Pancreas (tissue), 10 donors: ENCODE measurements around the gene NFATC3. TPM values are rescaled to one million over a fixed set of nuclear protein-coding genes. Genes with fewer than 3 reads are reported as not detected.
"Not testable (repeated sequence)": the region's sequence is repeated elsewhere in the genome, so short reads cannot be mapped to it uniquely, and the experiment has no call there.

ENCODE experiments used
- ATAC-seq, 4 donors: fragments of 200-7000 bp; cut with Tn5 transposase; one replicate each; pipeline versions ENCODE4 v1.8.0 to v1.9.1; 2020; ENCODE audit warnings: mild to moderate bottlenecking in 4 of 4, moderate library complexity in 4 of 4
- DNase-seq, 6 donors: peaks; one replicate each; pipeline ENCODE4 v3.0.0-alpha.2; 2020
- FAIRE-seq: peaks from 2 replicates; lab custom pipeline; 2012; peaks lifted over from hg19 to GRCh38; lab: Jason Lieb, UNC
- H3K27ac ChIP-seq, 4 donors: fragments of 200-600 bp; sonication (generic); 1 replicate in 3 of 4; 2 replicates in 1 of 4; pipeline versions ENCODE4 v1.5.0 to v1.8.0; 2020
- H3K27me3 ChIP-seq, 4 donors: fragments of 200-600 bp; one replicate each; pipeline ENCODE4 v1.8.0; 2021
- H3K36me3 ChIP-seq, 3 donors: fragments of 200-600 bp; sonication (generic) in 1 of 3; one replicate each; pipeline versions ENCODE4 v1.5.0 to v1.8.0; 2020 to 2021
- H3K4me1 ChIP-seq, 3 donors: fragments of 200-600 bp; one replicate each; pipeline ENCODE4 v1.8.0; 2021
- H3K4me3 ChIP-seq, 4 donors: fragments of 200-600 bp; sonication (generic) in 2 of 4; one replicate each; pipeline versions ENCODE4 v1.5.0 to v1.8.0; 2020 to 2021
- H3K9me3 ChIP-seq, 4 donors: fragments of 200-600 bp; one replicate each; pipeline ENCODE4 v1.8.0; 2021
- WGBS, 2 donors: extraction: QIAGEN DNeasy Blood & Tissue Kit; methylation state at CpG; one replicate each; pipeline ENCODE4 v1.1.7; 2013; 5-methylcytosine and 5-hydroxymethylcytosine counted together
- intact Hi-C, 3 donors: fragments of 100-400 bp; cut with DNase I; formaldehyde crosslinking; loops; one replicate each; pipeline versions ENCODE4 v1.11.1 to v1.14.2; 2022
- polyA plus RNA-seq, 2 donors: library from polyadenylated mRNA; stranded (reverse); fragments of 200-250 nt; gene quantifications; one replicate each; pipeline ENCODE4 v1.2.3, GENCODE V29; 2013
- total RNA-seq, 6 donors: library from RNA; stranded (reverse); fragmentation: NEBNext Ultra II Directional in 4 of 6; extraction: Animal tissue kit (Norgen Biotek cat#: 25700) in 4 of 6; gene quantifications; one replicate each; pipeline versions ENCODE4 v1.2.1 to v1.2.4, GENCODE V29; 2021 to 2023
- TF ChIP-seq, protein P1 (sequence below), 4 donors: fragments of 200-600 bp; sonication (generic) in 3 of 4; IDR thresholded peaks; one replicate each; pipeline versions ENCODE4 v1.5.0 to v1.8.0; 2021; ENCODE audit warnings: antibody characterized with exemption in 4 of 4
- donor health status: healthy with polysubstance abuse.
- donor health status: DM: no; HTN: no; CAD: no; lungs with moderate emphysema.
- donor health status: DM: no; HTN: no; CAD: no.
- donor health status: control.
- donor health status: control.
- donor health status: Bipolar disorder and iron deficiency.
- donor health status: DM: yes; HTN: yes; CAD: no.
- donor health status: DM: no; HTN: no; CAD: no.
- donor health status: DM: no; HTN: no; CAD: no.
- donor health status: DM: yes; HTN: yes; CAD: no.

The NFATC3 gene
- total and polyA plus RNA-seq, 8 donors: 3.8 to 19.3 (median 12.5) TPM

- 96 to 97% methylated on average over 2 of the region's 2 CpGs for WGBS, 2 donors
- TF ChIP-seq, protein P1, sequence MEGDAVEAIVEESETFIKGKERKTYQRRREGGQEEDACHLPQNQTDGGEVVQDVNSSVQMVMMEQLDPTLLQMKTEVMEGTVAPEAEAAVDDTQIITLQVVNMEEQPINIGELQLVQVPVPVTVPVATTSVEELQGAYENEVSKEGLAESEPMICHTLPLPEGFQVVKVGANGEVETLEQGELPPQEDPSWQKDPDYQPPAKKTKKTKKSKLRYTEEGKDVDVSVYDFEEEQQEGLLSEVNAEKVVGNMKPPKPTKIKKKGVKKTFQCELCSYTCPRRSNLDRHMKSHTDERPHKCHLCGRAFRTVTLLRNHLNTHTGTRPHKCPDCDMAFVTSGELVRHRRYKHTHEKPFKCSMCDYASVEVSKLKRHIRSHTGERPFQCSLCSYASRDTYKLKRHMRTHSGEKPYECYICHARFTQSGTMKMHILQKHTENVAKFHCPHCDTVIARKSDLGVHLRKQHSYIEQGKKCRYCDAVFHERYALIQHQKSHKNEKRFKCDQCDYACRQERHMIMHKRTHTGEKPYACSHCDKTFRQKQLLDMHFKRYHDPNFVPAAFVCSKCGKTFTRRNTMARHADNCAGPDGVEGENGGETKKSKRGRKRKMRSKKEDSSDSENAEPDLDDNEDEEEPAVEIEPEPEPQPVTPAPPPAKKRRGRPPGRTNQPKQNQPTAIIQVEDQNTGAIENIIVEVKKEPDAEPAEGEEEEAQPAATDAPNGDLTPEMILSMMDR (IDR thresholded peaks at IDR 0.05): no peak
- DNase-seq: no peak
- Histone ChIP-seq H3K4me1 (peaks cover 0 to 6% (median 4%) of the 10 kb centered on the region in 3 donors), H3K9me3 (no peaks in the 10 kb centered on the region), H3K36me3 (no peaks in the 10 kb centered on the region), H3K27me3 (no peaks in the 10 kb centered on the region), H3K27ac (no peak overlapping the region), H3K4me3 (no peak overlapping the region)
- no peak for FAIRE-seq
- intact Hi-C loops: no loop called here
- no peak for ATAC-seq
Measured at GRCh38 chr16:68096491-68096890, 11.3 kb downstream of the NFATC3 start.

DNA sequence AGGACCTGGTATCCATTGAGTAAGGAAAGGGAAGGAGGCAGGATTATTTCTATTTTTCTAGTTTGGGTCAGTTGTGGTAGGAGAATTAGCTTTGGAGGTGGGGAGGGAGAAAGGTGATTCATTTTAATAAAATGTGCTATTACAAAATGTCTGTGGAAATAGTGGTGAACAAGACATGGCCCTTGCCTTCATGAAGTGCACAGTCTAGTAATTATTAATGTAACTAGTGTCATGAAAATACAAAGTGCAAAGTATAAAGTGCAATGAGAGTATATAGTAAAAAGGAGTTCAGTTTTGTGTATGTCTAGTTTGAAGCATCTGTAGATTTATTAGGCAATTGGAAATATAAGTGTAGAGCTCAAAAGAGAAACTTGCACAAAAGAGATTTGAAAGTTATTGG, 11.9 kb downstream of the NFATC3 start:
- DNase-seq: no peak
- intact Hi-C loops: no loop called here
- Histone ChIP-seq H3K36me3 (no peaks in the 10 kb centered on the region), H3K4me3 (no peak overlapping the region), H3K4me1 (peaks cover 0 to 4% (median 0%) of the 10 kb centered on the region in 3 donors), H3K9me3 (no peaks in the 10 kb centered on the region), H3K27ac (no peak overlapping the region), H3K27me3 (no peaks in the 10 kb centered on the region)
- TF ChIP-seq, protein P1 (IDR thresholded peaks at IDR 0.05): no peak
- no peak for FAIRE-seq
- no peak for ATAC-seq

DNA sequence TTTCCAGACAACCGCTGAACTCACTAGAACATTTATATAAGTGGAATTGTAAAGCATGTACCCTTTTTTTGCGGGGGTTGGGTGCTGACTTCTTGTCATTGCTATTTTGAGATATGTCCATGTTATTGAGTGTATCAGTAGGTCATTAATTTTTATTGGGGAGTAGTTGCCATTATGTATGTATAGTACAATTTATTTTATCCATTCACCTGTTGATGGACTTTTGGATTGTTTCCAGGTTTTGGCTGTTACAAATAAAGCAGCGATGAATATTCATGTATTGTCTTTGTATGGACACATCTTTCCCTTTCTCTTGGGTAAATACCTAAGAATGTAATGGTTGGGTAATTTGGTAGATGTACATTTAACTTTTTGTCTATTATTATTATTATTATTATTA, 12.7 kb downstream of the NFATC3 start:
- TF ChIP-seq, protein P1 (IDR thresholded peaks at IDR 0.05): no peak
- DNase-seq (no peak), FAIRE-seq (no peak), ATAC-seq (no peak)
- Histone ChIP-seq H3K27ac (no peak overlapping the region), H3K27me3 (no peaks in the 10 kb centered on the region), H3K9me3 (no peaks in the 10 kb centered on the region), H3K36me3 (no peaks in the 10 kb centered on the region), H3K4me1 (peaks cover 0 to 4% (median 0%) of the 10 kb centered on the region in 3 donors), H3K4me3 (no peak overlapping the region)
- 98 to 99% methylated on average over 3 of the region's 3 CpGs for WGBS, 2 donors
- intact Hi-C loops: no loop called here

- Histone ChIP-seq H3K9me3 (no peaks in the 10 kb centered on the region), H3K27me3 (no peaks in the 10 kb centered on the region), H3K4me3 (no peak overlapping the region), H3K27ac (no peak overlapping the region), H3K4me1 (no peaks in the 10 kb centered on the region), H3K36me3 (no peaks in the 10 kb centered on the region)
- ATAC-seq: peak in 2 of 4 donors; percentile 14 to 35
- FAIRE-seq: no peak
- WGBS, 2 donors: 67 to 69% methylated on average over 4 of the region's 4 CpGs
- no peak for DNase-seq
- intact Hi-C loops: no loop called here
- TF ChIP-seq, protein P1 (IDR thresholded peaks at IDR 0.05): no peak
Measured at GRCh38 chr16:68100488-68100887, 15.3 kb downstream of the NFATC3 start.

GRCh38 chr16:68105611-68106010, 20.4 kb downstream of the NFATC3 start:
- Histone ChIP-seq H3K9me3 (no peaks in the 10 kb centered on the region), H3K27ac (no peak overlapping the region), H3K4me1 (no peaks in the 10 kb centered on the region), H3K4me3 (no peak overlapping the region), H3K36me3 (no peaks in the 10 kb centered on the region), H3K27me3 (no peaks in the 10 kb centered on the region)
- no peak for FAIRE-seq
- intact Hi-C loops: no loop called here
- ATAC-seq: no peak
- 97% methylated on average over 3 of the region's 3 CpGs for WGBS, 2 donors
- TF ChIP-seq, protein P1 (IDR thresholded peaks at IDR 0.05): no peak
- DNase-seq: no peak

GRCh38 chr16:68107230-68107928, 22.2 kb downstream of the NFATC3 start:
- FAIRE-seq, H3K27me3 ChIP-seq, H3K27ac ChIP-seq, H3K36me3 ChIP-seq, H3K4me3 ChIP-seq, intact Hi-C loops, ATAC-seq, H3K4me1 ChIP-seq, H3K9me3 ChIP-seq, DNase-seq: not testable (repeated sequence)
- WGBS, 2 donors: 90 to 92% methylated on average over 9 of the region's 9 CpGs

GRCh38 chr16:68109156-68109555, 24.0 kb downstream of the NFATC3 start:
- FAIRE-seq, H3K4me1 ChIP-seq, intact Hi-C loops, H3K27ac ChIP-seq, H3K9me3 ChIP-seq, H3K36me3 ChIP-seq, DNase-seq, H3K27me3 ChIP-seq, H3K4me3 ChIP-seq, ATAC-seq: not testable (repeated sequence)
- 98% methylated on average over 5 of the region's 5 CpGs for WGBS, 2 donors

DNA sequence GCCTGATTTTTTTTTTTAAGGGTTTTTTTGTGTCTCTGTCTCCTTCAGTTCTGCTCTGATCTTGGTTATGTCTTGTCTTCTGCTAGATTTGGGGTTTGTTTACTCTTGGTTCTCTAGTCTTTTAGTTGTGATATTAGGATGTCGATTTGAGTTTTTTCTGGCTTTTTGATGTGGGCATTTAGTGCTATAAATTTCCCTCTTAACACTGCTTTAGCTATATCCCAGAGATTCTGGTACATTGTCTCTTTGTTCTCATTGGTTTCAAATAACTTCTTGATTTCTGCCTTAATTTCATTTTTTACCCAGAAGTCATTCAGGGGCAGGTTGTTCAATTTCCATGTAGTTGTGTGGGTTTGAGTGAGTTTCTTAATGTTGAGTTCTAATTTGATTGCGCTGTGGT, 25.4 kb downstream of the NFATC3 start:
- H3K4me3 ChIP-seq, intact Hi-C loops, H3K27ac ChIP-seq, DNase-seq, H3K27me3 ChIP-seq, H3K9me3 ChIP-seq, ATAC-seq, H3K36me3 ChIP-seq, FAIRE-seq, H3K4me1 ChIP-seq: not testable (repeated sequence)
- WGBS, 2 donors: 93 to 99% methylated on average over 2 of the region's 2 CpGs
